ENCODE data around the gene MPP3. TPM values are rescaled to one million over a fixed set of nuclear protein-coding genes. Genes with fewer than 3 reads are reported as not detected.

MPP3 gene
- total RNA-seq, 2 donors from 2014 or later: 30.7 to 74.2 TPM

- ATAC-seq (no peak), DNase-seq (no peak)
- intact Hi-C loops (cut with DNase I): loop anchor here in 1 of 2 donors (10.0 kb wide), 1 partner anchor 193 kb away; no protein-coding TSS in a partner anchor
These were observed 65.3 kb downstream of the MPP3 start for GRCh38 chr17:43767713-43768059.

- ATAC-seq (no peak), DNase-seq (no peak)
- intact Hi-C loops (cut with DNase I): loop anchor here in 1 of 2 donors (10.0 kb wide), 1 partner anchor 192 kb away; no protein-coding TSS in a partner anchor
These were observed 65.8 kb downstream of the MPP3 start for GRCh38 chr17:43767053-43767712.

GRCh38 chr17:43766413-43767052 lies 66.4 kb downstream of the MPP3 start:
- peak; percentile 81 for DNase-seq
- intact Hi-C loops (cut with DNase I): loop anchor here in 1 of 2 donors (10.0 kb wide), 1 partner anchor 192 kb away; no protein-coding TSS in a partner anchor
- ATAC-seq: no peak

- DNase-seq: peak; percentile 93
- peak; percentile 91 to 94 for ATAC-seq
- intact Hi-C loops (cut with DNase I): loop anchor here in 1 of 2 donors (1.0 to 10.0 kb wide), 2 partner anchors 66 to 186 kb away; no protein-coding TSS in a partner anchor
These were observed 72.6 kb downstream of the MPP3 start for GRCh38 chr17:43760254-43760852.

- intact Hi-C loops (cut with DNase I): loop anchor here (1.0 to 10.0 kb wide), 3 partner anchors 65 to 185 kb away; no protein-coding TSS in a partner anchor
- DNase-seq (no peak), ATAC-seq (no peak)
These were observed 73.1 kb downstream of the MPP3 start for GRCh38 chr17:43759836-43760235.

GRCh38 chr17:43758497-43759174 lies 74.3 kb downstream of the MPP3 start, which contains the start of gene SOST:
Gene SOST (minus strand): TSS chr17:43758791. CDS start chr17:43758741, 50 bp downstream.
- intact Hi-C loops (cut with DNase I): loop anchor here in 1 of 2 donors (2.0 kb wide), 1 partner anchor 64 kb away; no protein-coding TSS in a partner anchor
- ATAC-seq: no peak
- DNase-seq: no peak

GRCh38 chr17:43758086-43758485 lies 74.9 kb downstream of the MPP3 start:
- no peak for DNase-seq
- intact Hi-C loops (cut with DNase I): loop anchor here in 1 of 2 donors (2.0 kb wide), 1 partner anchor 63 kb away; no protein-coding TSS in a partner anchor
- no peak for ATAC-seq

GRCh38 chr17:43757171-43757660 lies 75.7 kb downstream of the MPP3 start:
- ATAC-seq (no peak), DNase-seq (no peak)
- intact Hi-C loops (cut with DNase I): no loop called here

- DNase-seq: no peak
These were observed 76.7 kb downstream of the MPP3 start for GRCh38 chr17:43756201-43756600.

GRCh38 chr17:43755389-43755875 lies 77.5 kb downstream of the MPP3 start:
- ATAC-seq (peak; percentile 42 to 45), DNase-seq (no peak)

More at GRCh38 chr17:43756201-43756600, 76.7 kb downstream of the MPP3 start:
- no peak for ATAC-seq
- intact Hi-C loops (cut with DNase I): no loop called here

GRCh38 chr17:43754947-43755346 lies 78.0 kb downstream of the MPP3 start:
- intact Hi-C loops (cut with DNase I): no loop called here
- no peak for ATAC-seq
- no peak for DNase-seq

More at GRCh38 chr17:43755389-43755875, 77.5 kb downstream of the MPP3 start:
- intact Hi-C loops (cut with DNase I): no loop called here

GRCh38 chr17:43753493-43754129 lies 79.3 kb downstream of the MPP3 start:
- intact Hi-C loops (cut with DNase I): no loop called here
- ATAC-seq (no peak), DNase-seq (no peak)

Other genes starting within 250 kb of the MPP3 start
- gene MEOX1, start 171.2 kb downstream of the MPP3 start, total RNA-seq: 10 to 100 TPM in 1 of 2 donors, 1 to 10 TPM in 1; 9.4 to 25.6 TPM
- not detected for gene SOST, start 74.4 kb downstream of the MPP3 start, total RNA-seq
- gene DUSP3, start 54.2 kb downstream of the MPP3 start, total RNA-seq: 100 to 1,000 TPM; 149 to 204 TPM
- not detected for gene CFAP97D1, start 52.7 kb downstream of the MPP3 start, total RNA-seq
- gene CD300LG, start 14.0 kb upstream of the MPP3 start, total RNA-seq: 10 to 100 TPM; 14.5 to 15.0 TPM
- gene MPP2, start 74.4 kb upstream of the MPP3 start, total RNA-seq: 10 to 100 TPM; 10.7 to 15.9 TPM
- gene PPY, start 109.3 kb upstream of the MPP3 start, total RNA-seq: not detected
- not detected for gene PYY, start 120.8 kb upstream of the MPP3 start, total RNA-seq
- 1 to 10 TPM; 1.3 to 1.4 TPM for gene NAGS, start 171.5 kb upstream of the MPP3 start, total RNA-seq
- 10 to 100 TPM; 16.1 to 17.5 TPM for gene TMEM101, start 181.8 kb upstream of the MPP3 start, total RNA-seq
- 10 to 100 TPM; 39.4 to 57.5 TPM for gene LSM12, start 233.5 kb upstream of the MPP3 start, total RNA-seq
- gene G6PC3, start 237.6 kb upstream of the MPP3 start, total RNA-seq: 10 to 100 TPM; 32.9 to 44.4 TPM